Limb (tissue), 2 donors: ENCODE results near the gene USP47.
A peak's percentile ranks its signal among the peaks of the same experiment; 100 is the strongest.

Experiments used
- DNase-seq, 2 donors: peaks; one replicate each; pipeline ENCODE4 v3.0.0-alpha.2; 2016; ENCODE audit errors: extremely low spot score in 2 of 2

Gene USP47

GRCh38 chr11:11998091-11998781 is 156.5 kb downstream of the USP47 start:
- no peak for DNase-seq

- DNase-seq = no peak
These were observed 159.4 kb downstream of the USP47 start for GRCh38 chr11:12001186-12001585.

- DNase-seq = no peak
These were observed 161.6 kb downstream of the USP47 start for GRCh38 chr11:12003336-12003735.

- DNase-seq = no peak
These were observed 162.0 kb downstream of the USP47 start for GRCh38 chr11:12003815-12004214.

GRCh38 chr11:12005061-12005460 is 163.3 kb downstream of the USP47 start:
- no peak for DNase-seq

- no peak for DNase-seq
These were observed 163.7 kb downstream of the USP47 start for GRCh38 chr11:12005476-12005875.

- DNase-seq = no peak
These were observed 164.9 kb downstream of the USP47 start for GRCh38 chr11:12006552-12007229.

- DNase-seq = no peak
These were observed 165.4 kb downstream of the USP47 start for GRCh38 chr11:12007230-12007593.

GRCh38 chr11:12007769-12008737 is 166.3 kb downstream of the USP47 start, which contains the start of gene DKK3:
TSS of gene DKK3 (minus strand) at chr11:12008626. CDS start at chr11:12008582, 44 bp downstream.
- peak in 1 of 2 donors; percentile 76 for DNase-seq
